Stimulated activated CD4-positive, alpha-beta T cell treated with anti-CD3 and anti-CD28 coated beads, Interleukin-1b, Interleukin-23, amount 100 ng/mL, for 24 hours (primary cell): ENCODE results near the gene OS9.

ENCODE experiments used
- DNase-seq, 4 experiments: peaks; one replicate each; pipeline ENCODE4 v3.0.0-alpha.2; 2020; ENCODE audit warnings: low read depth in 4 of 4, low spot score in 1 of 4

Gene OS9

GRCh38 chr12:57751788-57752667, 58.1 kb downstream of the OS9 start, which contains the start of gene CDK4:
Gene CDK4 (minus strand): TSS chr12:57752310. CDS start chr12:57751717, 593 bp downstream.
- peak; percentile 93 to 97 (median 95) for DNase-seq

GRCh38 chr12:57752668-57753000, 58.7 kb downstream of the OS9 start:
- no peak for DNase-seq

- DNase-seq = no peak
Measured at GRCh38 chr12:57753756-57754337, 59.9 kb downstream of the OS9 start.

GRCh38 chr12:57754411-57755193, 60.7 kb downstream of the OS9 start, which contains the start of gene MARCHF9:
Gene MARCHF9 (plus strand): TSS chr12:57755103. CDS start chr12:57755529, 426 bp downstream.
- peak; percentile 55 to 88 (median 66) for DNase-seq

GRCh38 chr12:57755194-57755453, 61.2 kb downstream of the OS9 start:
- no peak for DNase-seq

- DNase-seq = no peak
Measured at GRCh38 chr12:57755454-57756372, 61.8 kb downstream of the OS9 start.

GRCh38 chr12:57756406-57757341, 62.7 kb downstream of the OS9 start:
- DNase-seq = peak; percentile 38 to 62 (median 54)

- no peak for DNase-seq
Measured at GRCh38 chr12:57757771-57758170, 63.8 kb downstream of the OS9 start.

GRCh38 chr12:57758552-57759359, 64.8 kb downstream of the OS9 start:
- DNase-seq = no peak

- no peak for DNase-seq
Measured at GRCh38 chr12:57759360-57759980, 65.5 kb downstream of the OS9 start.

GRCh38 chr12:57760347-57760982, 66.5 kb downstream of the OS9 start:
- no peak for DNase-seq

- DNase-seq = no peak
Measured at GRCh38 chr12:57761391-57761998, 67.6 kb downstream of the OS9 start.

- DNase-seq = no peak
Measured at GRCh38 chr12:57762463-57762862, 68.5 kb downstream of the OS9 start.

- no peak for DNase-seq
Measured at GRCh38 chr12:57763881-57764661, 70.1 kb downstream of the OS9 start.

- no peak for DNase-seq
Measured at GRCh38 chr12:57764662-57765002, 70.7 kb downstream of the OS9 start.

GRCh38 chr12:57765003-57765697, 71.2 kb downstream of the OS9 start:
- peak in 3 of 4 experiments; percentile 38 to 64 (median 45) for DNase-seq
